NCI-H2107 (cell line): ENCODE results near the gene DGKQ.
"Not testable (repeated sequence)": the region's sequence is repeated elsewhere in the genome, so short reads cannot be mapped to it uniquely, and the experiment has no call there.

ENCODE experiments used
- DNase-seq: peaks from one replicate; lab custom pipeline; 2025; lab: John Stamatoyannopoulos, UW

DGKQ gene

GRCh38 chr4:1010395-1011021 is 37.1 kb upstream of the DGKQ start:
- no peak for DNase-seq

GRCh38 chr4:1009542-1010394 is 36.4 kb upstream of the DGKQ start:
- DNase-seq = no peak

GRCh38 chr4:1008840-1009541 is 35.6 kb upstream of the DGKQ start:
- DNase-seq = no peak

GRCh38 chr4:1006856-1007255 is 33.5 kb upstream of the DGKQ start:
- no peak for DNase-seq

- no peak for DNase-seq
Measured at GRCh38 chr4:1004557-1005485, 31.5 kb upstream of the DGKQ start.

GRCh38 chr4:1004071-1004418 is 30.7 kb upstream of the DGKQ start:
- DNase-seq = no peak

- DNase-seq = no peak
Measured at GRCh38 chr4:1003271-1004070, 30.1 kb upstream of the DGKQ start.

GRCh38 chr4:1002631-1003251 is 29.4 kb upstream of the DGKQ start:
- no peak for DNase-seq

GRCh38 chr4:1002131-1002630 is 28.8 kb upstream of the DGKQ start:
- DNase-seq = no peak

- DNase-seq = no peak
Measured at GRCh38 chr4:1001561-1002130, 28.3 kb upstream of the DGKQ start.

GRCh38 chr4:1000686-1001260 is 27.4 kb upstream of the DGKQ start:
- DNase-seq = no peak

GRCh38 chr4:999882-1000425 is 26.6 kb upstream of the DGKQ start:
- no peak for DNase-seq

- DNase-seq = not testable (repeated sequence)
Measured at GRCh38 chr4:999240-999863, 26.0 kb upstream of the DGKQ start.

- no peak for DNase-seq
Measured at GRCh38 chr4:998096-998691, 24.8 kb upstream of the DGKQ start.

GRCh38 chr4:997375-998071 is 24.2 kb upstream of the DGKQ start:
- DNase-seq = no peak

- no peak for DNase-seq
Measured at GRCh38 chr4:996997-997374, 23.6 kb upstream of the DGKQ start.

GRCh38 chr4:996030-996996 is 22.9 kb upstream of the DGKQ start:
- DNase-seq = no peak
